GM06990 (cell line): ENCODE data around the gene MRPL12.

Experiments
- DNase-seq: peaks from one replicate; pipeline ENCODE4 v3.0.0-alpha.2; 2011; ENCODE audit not compliant: insufficient read length; ENCODE audit errors: extremely low read depth
- H3K27me3 ChIP-seq: replicated peaks from 2 replicates; pipeline ENCODE4 v1.6.0; 2011; ENCODE audit warnings: low read length; ENCODE audit not compliant: control insufficient read depth, insufficient read depth
- H3K36me3 ChIP-seq: 2 replicates; pipeline ENCODE4 v1.5.1; 2011; ENCODE audit warnings: low read length; ENCODE audit not compliant: control insufficient read depth, insufficient read depth
- H3K4me3 ChIP-seq: replicated peaks from 2 replicates; pipeline ENCODE4 v1.5.1; 2011; ENCODE audit warnings: low read depth, mild to moderate bottlenecking, control low read depth, low read length
- CTCF ChIP-seq: IDR thresholded peaks from 2 replicates; pipeline ENCODE4 v1.5.1; 2011; ENCODE audit warnings: low read length, control low read depth, mild to moderate bottlenecking, inconsistent platforms; ENCODE audit not compliant: insufficient read depth, poor library complexity, severe bottlenecking

MRPL12 gene

GRCh38 chr17:81702934-81703746, at the start of gene MRPL12:
Gene MRPL12, plus strand, starts transcription at chr17:81703367. Its CDS starts 135 bp downstream, at chr17:81703502.
- Histone ChIP-seq H3K4me3 (peak within 1 kb of the TSS; percentile 82), H3K27me3 (no peaks in the 10 kb centered on the region), H3K36me3 (peaks cover 39% of the 10 kb centered on the region)
- DNase-seq: peak; percentile 89
- TF ChIP-seq CTCF: no peak

- H3K36me3 ChIP-seq: no peaks in the 10 kb centered on the region
- no peaks in the 10 kb centered on the region for H3K27me3 ChIP-seq
- H3K4me3 ChIP-seq: no peak overlapping the region
- DNase-seq: no peak
- no peak for TF ChIP-seq CTCF
These were observed 47.6 kb upstream of the MRPL12 start for GRCh38 chr17:81655378-81656117.

GRCh38 chr17:81656118-81656743, 46.9 kb upstream of the MRPL12 start, which contains the start of gene PDE6G:
Gene PDE6G, minus strand, starts transcription at chr17:81656542. Its CDS starts 3,237 bp downstream, at chr17:81653305.
- DNase-seq: no peak
- H3K4me3 ChIP-seq: no peak within 1 kb of the TSS
- H3K36me3 ChIP-seq: no peaks in the 10 kb centered on the region
- H3K27me3 ChIP-seq: no peaks in the 10 kb centered on the region
- TF ChIP-seq CTCF: no peak

GRCh38 chr17:81656835-81657234, 46.3 kb upstream of the MRPL12 start:
- no peak for TF ChIP-seq CTCF
- Histone ChIP-seq H3K27me3 (no peaks in the 10 kb centered on the region), H3K36me3 (no peaks in the 10 kb centered on the region), H3K4me3 (no peak overlapping the region)
- no peak for DNase-seq

- H3K36me3 ChIP-seq: peaks cover under 1% of the 10 kb centered on the region; the same call in 1 of the 2 replicates
- DNase-seq: no peak
- H3K27me3 ChIP-seq: no peaks in the 10 kb centered on the region
These were observed 44.1 kb upstream of the MRPL12 start for GRCh38 chr17:81659038-81659437.

More at GRCh38 chr17:81659038-81659437, 44.1 kb upstream of the MRPL12 start:
- no peak for TF ChIP-seq CTCF
- no peak overlapping the region for H3K4me3 ChIP-seq
